ENCODE results near the gene TRAPPC12.

TRAPPC12 gene

GRCh38 chr2:3457524-3458395 lies 78.3 kb downstream of the TRAPPC12 start:
- no peak for DNase-seq

- DNase-seq, result no peak
These were observed 79.1 kb downstream of the TRAPPC12 start for GRCh38 chr2:3458396-3459184.

- no peak for DNase-seq
These were observed 79.9 kb downstream of the TRAPPC12 start for GRCh38 chr2:3459185-3460015.

GRCh38 chr2:3460156-3460555 lies 80.7 kb downstream of the TRAPPC12 start:
- no peak for DNase-seq

GRCh38 chr2:3460831-3461800 lies 81.6 kb downstream of the TRAPPC12 start:
- DNase-seq, result no peak

- DNase-seq, result no peak
These were observed 82.5 kb downstream of the TRAPPC12 start for GRCh38 chr2:3461801-3462492.

- no peak for DNase-seq
These were observed 83.1 kb downstream of the TRAPPC12 start for GRCh38 chr2:3462493-3463104.

- DNase-seq, result no peak
These were observed 83.8 kb downstream of the TRAPPC12 start for GRCh38 chr2:3463186-3463835.

GRCh38 chr2:3463944-3464343 lies 84.5 kb downstream of the TRAPPC12 start:
- no peak for DNase-seq

- DNase-seq, result no peak
These were observed 85.0 kb downstream of the TRAPPC12 start for GRCh38 chr2:3464401-3465005.

- no peak for DNase-seq
These were observed 85.8 kb downstream of the TRAPPC12 start for GRCh38 chr2:3465328-3465727.

- no peak for DNase-seq
These were observed 86.5 kb downstream of the TRAPPC12 start for GRCh38 chr2:3465844-3466481.

- no peak for DNase-seq
These were observed 87.0 kb downstream of the TRAPPC12 start for GRCh38 chr2:3466482-3466863.

- DNase-seq, result no peak
These were observed 87.5 kb downstream of the TRAPPC12 start for GRCh38 chr2:3466966-3467365.

- DNase-seq, result no peak
These were observed 88.2 kb downstream of the TRAPPC12 start for GRCh38 chr2:3467654-3468053.

GRCh38 chr2:3468296-3468988 lies 88.9 kb downstream of the TRAPPC12 start:
- no peak for DNase-seq

GRCh38 chr2:3469486-3469885 lies 90.0 kb downstream of the TRAPPC12 start:
- DNase-seq, result no peak

GRCh38 chr2:3470166-3470651 lies 90.7 kb downstream of the TRAPPC12 start:
- DNase-seq, result no peak
